ENCODE data around the gene PRDM13. TPM values are rescaled to one million over a fixed set of nuclear protein-coding genes. Genes with fewer than 3 reads are reported as not detected.

Gene PRDM13
- total and polyA plus RNA-seq, 9 of the 15 experiments (the other 6 are each of a cell fraction or from before 2014, with no cell fraction given), result not detected

DNA sequence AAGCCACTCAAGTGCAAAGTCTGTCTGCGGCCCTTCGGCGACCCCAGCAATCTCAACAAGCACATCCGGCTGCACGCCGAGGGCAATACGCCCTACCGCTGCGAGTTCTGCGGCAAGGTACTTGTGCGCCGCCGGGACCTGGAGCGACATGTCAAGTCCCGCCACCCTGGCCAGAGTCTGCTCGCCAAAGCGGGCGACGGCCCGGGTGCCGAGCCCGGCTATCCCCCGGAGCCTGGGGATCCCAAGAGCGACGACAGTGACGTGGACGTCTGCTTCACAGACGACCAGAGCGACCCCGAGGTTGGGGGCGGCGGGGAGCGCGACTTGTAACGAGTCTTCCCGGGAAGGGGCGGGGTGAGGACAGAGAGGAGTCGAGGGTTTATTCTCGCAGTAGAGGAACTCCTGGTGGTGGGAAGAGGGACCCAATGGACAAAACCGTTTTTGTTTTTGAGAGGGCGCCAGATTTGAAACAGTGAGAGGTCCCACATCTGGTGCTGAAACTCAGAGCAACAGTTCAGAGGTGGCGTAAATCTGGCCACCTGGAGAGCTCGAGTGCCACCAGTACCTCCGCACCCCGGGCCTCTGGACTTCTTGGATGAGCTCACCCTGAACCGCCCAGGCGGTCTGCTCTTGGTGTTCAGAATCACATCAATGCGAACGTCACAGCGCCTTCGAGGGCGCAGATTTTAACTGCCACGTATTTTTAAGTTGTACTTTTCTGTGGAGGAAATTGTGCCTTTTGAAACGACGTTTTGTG, 8.0 kb downstream of the PRDM13 start:
- no peak for DNase-seq (ENCODE audit: extremely low read depth in 1 of 4, low spot score in 3 of 4)
- ChIA-PET CTCF (ENCODE audit: low intra/inter-chr PET ratio) (interaction anchor here (0.6 kb wide), 1 partner anchor 1940 kb away, joined by 5 read pairs; no protein-coding TSS in a partner anchor), POLR2A (no interaction called here)
- no TSS peak for BruUV-seq (replicated peaks)
- Histone ChIP-seq H3K4me1 (replicated peaks in 1 of 2; ENCODE audit: control insufficient read depth in 2 of 2, insufficient read depth in 2 of 2, low read length in 2 of 2) (peaks cover 3 to 17% of the 10 kb centered on the region in 2 experiments; a peak in 3 of 5 replicates), H3K27ac (ENCODE audit: extremely low read depth, low read depth, low read length) (no peak overlapping the region), H3K4me2 (ENCODE audit: insufficient read depth, low read length) (no peak overlapping the region; the same call in 1 of the 2 replicates), H3K36me3 (ENCODE audit: control insufficient read depth, insufficient read depth, low read length) (no peaks in the 10 kb centered on the region), H3K9me3 (replicated peaks; ENCODE audit: control insufficient read depth, insufficient read depth, low read depth, low read length) (no peaks in the 10 kb centered on the region), H4K20me1 (replicated peaks; ENCODE audit: control insufficient read depth, insufficient read depth, low read length) (no peaks in the 10 kb centered on the region), H3K9me1 (ENCODE audit: control insufficient read depth, insufficient read depth, low read length) (no peaks in the 10 kb centered on the region), H3K9ac (ENCODE audit: insufficient read depth in 1 of 2, low read depth in 2 of 2, low read length in 2 of 2) (peak overlapping the region in 1 of 2 experiments; percentile 38; a peak in 1 of 4 replicates), H3K79me2 (ENCODE audit: control insufficient read depth, insufficient read depth, low read length) (no peaks in the 10 kb centered on the region), H3K4me3 (0 out of 2 replicates have a peak overlapping the region, but pooled peaks have one; percentile 12), H3K27me3 (ENCODE audit: control insufficient read depth in 2 of 2, insufficient read depth in 2 of 2, low read length in 2 of 2) (peaks cover 8 to 21% of the 10 kb centered on the region in 2 experiments; a peak in 3 of 5 replicates), H2AFZ (ENCODE audit: low read depth, low read length) (no peak overlapping the region)
- TF ChIP-seq ZNF324 (CRISPR knock-in tag; IDR thresholded peaks at IDR 0.05) (no peak), NFE2L1 (tag; IDR thresholded peaks at IDR 0.05; ENCODE audit: borderline replicate concordance, low read depth) (no peak), MCM5 (IDR thresholded peaks at IDR 0.05; ENCODE audit: low read depth) (no peak)
- TF ChIP-seq, protein P1, sequence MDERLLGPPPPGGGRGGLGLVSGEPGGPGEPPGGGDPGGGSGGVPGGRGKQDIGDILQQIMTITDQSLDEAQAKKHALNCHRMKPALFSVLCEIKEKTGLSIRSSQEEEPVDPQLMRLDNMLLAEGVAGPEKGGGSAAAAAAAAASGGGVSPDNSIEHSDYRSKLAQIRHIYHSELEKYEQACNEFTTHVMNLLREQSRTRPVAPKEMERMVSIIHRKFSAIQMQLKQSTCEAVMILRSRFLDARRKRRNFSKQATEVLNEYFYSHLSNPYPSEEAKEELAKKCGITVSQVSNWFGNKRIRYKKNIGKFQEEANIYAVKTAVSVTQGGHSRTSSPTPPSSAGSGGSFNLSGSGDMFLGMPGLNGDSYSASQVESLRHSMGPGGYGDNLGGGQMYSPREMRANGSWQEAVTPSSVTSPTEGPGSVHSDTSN (CRISPR knock-in tag; IDR thresholded peaks at IDR 0.05; ENCODE audit: low read depth), result no peak
- TF ChIP-seq, protein P1 (tag; conservative IDR thresholded peaks at IDR 0.05; ENCODE audit: low read depth), result no peak
- TF ChIP-seq, protein P2, sequence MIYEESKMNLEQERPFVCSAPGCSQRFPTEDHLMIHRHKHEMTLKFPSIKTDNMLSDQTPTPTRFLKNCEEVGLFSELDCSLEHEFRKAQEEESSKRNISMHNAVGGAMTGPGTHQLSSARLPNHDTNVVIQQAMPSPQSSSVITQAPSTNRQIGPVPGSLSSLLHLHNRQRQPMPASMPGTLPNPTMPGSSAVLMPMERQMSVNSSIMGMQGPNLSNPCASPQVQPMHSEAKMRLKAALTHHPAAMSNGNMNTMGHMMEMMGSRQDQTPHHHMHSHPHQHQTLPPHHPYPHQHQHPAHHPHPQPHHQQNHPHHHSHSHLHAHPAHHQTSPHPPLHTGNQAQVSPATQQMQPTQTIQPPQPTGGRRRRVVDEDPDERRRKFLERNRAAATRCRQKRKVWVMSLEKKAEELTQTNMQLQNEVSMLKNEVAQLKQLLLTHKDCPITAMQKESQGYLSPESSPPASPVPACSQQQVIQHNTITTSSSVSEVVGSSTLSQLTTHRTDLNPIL (CRISPR knock-in tag; IDR thresholded peaks at IDR 0.05), result no peak
- ATAC-seq, result peak; percentile 39; the same call in 2 of the 3 replicates
- no peak for FAIRE-seq
- intact Hi-C loops (cut with micrococcal nuclease) (no loop called here), in situ Hi-C loops (cut with MboI) (no loop called here)
- 28% methylated on average over 48 of the region's 55 CpGs for WGBS (ENCODE audit: insufficient coverage, low coverage, missing lambda C conversion rate)

Data from K562 (cell line).